ENCODE measurements around the gene TTI1.

GRCh38 chr20:38013887-38014286 is 19.4 kb downstream of the TTI1 start:
- no peak for TF ChIP-seq CTCF (IDR thresholded peaks at IDR 0.05)
- TF ChIP-seq POLR2A (IDR thresholded peaks at IDR 0.05), result no peak
